GM21723 (cell line): Measurements from ENCODE around the gene PSMA1.
"Not testable (repeated sequence)": the region's sequence is repeated elsewhere in the genome, so short reads cannot be mapped to it uniquely, and the experiment has no call there.

Experiments
- ATAC-seq: cut with Tn5 transposase; IDR thresholded peaks from one replicate; pipeline ENCODE4 v1.9.1; 2021; ENCODE audit warnings: mild to moderate bottlenecking, moderate library complexity; ENCODE audit not compliant: unreplicated experiment

PSMA1 gene

DNA sequence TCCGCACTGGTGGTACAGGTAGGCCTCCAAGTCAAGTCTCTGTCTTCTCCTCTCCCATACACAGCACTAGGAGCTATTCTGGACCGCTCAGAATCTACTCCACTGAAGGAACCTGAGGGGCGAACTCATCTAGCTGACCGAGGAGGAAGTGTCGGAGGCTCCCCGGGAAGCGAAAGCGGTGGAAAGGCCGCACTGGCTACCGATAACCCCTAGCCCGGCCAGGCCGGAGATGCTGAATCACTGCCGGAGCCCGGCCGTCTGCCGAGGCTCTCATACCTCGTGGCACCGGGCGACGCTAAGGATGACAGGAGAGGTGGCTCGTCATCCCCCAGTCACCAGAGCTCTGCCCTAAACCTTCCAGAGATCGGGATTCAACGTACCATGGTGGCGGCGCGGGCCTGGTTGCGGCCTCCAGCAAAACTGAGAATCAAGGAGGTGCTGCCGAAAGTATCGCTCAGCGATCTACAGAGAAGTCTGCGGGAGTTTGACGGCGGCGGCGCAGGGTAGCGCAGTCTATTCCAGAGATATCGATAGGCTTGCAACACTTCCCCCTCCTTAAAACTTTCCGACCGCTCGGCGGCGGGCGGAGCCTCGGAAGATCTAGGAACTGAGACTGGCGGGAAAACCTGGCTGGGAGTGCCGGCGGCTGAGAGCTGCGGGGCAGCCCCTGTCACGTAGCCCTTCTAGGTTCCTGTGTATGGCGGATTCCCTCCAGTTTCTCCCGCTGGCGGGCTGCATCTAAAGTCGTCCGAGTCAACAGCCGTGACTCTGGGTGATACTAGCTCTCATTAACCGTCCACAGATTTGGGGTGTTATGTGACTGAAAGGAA lies at the start of gene PSMA1:
Gene PSMA1, minus strand, starts transcription at position 470 of the 830 bp plus-strand sequence. Its CDS starts 87 bp downstream, at position 383.
- peak; percentile 91 for ATAC-seq

DNA sequence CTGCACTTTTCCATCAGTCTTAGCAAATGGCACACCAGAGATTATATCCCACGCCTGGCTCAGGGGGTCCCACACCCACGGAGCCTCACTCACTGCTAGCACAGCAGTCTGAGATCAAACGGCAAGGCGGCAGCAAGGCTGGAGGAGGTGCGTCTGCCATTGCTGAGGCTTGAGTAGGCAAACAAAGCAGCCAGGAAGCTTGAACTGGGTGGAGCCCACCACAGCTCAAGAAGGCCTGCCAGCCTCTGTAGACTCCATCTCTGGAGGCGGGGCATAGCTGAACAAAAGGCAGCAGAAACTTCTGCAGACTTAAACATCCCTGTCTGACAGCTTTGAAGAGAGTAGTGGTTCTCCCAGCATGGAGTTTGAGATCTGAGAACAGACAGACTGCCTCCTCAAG lies 49.3 kb upstream of the PSMA1 start:
- not testable (repeated sequence) for ATAC-seq

DNA sequence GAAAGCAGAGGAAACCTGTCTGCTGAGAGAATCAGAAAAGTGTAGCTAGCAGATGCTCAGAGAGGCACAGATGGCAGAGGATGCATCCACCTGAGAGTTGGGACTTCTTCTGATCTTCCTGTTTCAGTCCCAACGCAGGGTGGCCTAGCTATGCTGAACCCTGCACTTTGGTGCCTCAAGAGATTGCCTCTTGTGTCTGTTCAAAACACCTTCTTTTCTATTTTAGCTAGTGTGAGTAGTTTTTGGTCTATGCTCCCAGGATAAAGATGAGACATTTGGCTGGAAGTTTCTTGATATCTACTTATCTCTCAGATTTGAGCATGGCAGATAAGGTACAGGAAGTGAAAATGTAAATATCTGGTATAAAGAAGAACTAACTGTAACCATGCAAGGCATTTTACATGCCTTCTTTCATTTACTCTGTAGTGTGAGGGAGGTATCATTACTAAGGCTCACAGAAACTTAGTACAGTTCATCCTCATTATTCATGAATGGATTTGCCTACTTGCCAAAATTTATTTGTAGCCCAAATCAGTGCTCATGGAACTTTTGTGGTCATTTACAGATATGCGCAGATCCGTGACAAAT lies 47.0 kb upstream of the PSMA1 start:
- no peak for ATAC-seq

DNA sequence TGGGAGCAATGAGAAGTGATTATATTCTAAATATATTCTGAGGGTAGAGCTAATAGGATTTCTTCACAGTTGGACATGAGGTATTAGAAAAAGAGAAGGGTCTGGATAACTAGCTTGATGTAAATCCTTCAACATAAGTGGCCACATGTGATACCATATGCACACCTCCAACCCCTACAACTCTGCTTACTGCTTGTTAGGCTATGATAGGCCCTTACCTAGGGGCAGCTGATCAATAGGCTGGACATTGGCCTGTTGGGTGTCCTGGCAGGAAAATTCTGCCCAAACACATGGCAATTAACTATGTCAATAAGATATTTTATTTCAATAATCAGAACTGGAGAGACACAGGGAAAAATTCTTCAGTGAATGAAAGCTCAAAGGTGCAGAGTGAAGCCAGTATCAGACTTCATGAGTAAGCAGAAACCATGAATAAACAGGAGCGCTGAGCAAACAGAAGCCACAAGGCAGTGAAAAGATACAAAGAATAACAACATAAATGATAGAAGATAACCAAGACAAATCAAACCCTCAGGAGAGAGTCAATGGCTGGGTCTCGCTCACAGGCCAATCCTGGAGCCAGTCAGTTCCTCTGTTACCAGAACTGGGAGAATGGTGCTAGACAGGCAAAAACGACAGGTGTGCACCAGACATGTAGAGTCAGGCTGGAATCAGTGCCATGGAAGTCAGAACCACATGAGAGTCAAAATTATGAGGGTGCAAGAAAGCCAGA lies 46.3 kb upstream of the PSMA1 start:
- ATAC-seq: no peak

DNA sequence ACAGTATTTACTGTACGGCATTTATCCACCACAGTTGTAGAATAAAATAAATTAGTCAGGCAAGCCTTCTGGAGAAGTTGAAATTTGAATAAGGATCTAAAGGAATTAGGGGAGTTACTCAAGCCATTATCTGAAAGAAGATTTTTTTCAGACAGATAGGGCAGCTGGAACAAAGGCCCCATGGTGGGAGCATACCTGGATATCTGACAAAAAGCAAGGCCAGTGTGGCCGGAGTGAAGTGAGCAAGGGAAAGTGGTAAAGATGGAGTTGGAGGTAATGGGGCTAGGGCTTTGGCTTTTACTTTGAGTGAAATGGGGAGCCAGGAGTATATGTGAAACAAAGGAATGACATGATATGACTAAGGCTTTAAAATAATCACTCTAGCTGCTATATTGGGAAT lies 45.7 kb upstream of the PSMA1 start:
- no peak for ATAC-seq

DNA sequence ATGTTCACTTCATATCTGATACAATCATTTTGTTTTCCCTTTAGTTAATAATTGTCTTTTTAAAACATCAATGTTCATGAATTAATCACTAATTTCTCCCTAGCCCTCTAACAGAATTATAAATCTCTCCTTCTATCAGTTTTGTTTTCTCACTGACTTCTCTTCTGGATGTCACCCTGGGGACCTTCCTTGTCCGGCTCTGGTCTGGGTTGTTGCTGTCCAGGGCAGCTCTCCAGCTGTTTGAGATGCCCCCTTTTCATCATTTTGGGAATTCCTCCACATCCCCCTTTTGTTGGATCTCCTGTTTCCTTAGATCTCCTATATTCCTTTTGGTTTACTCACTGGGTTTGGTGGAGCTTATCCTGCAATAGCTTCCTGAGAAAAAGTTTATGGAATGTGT lies 35.6 kb upstream of the PSMA1 start:
- no peak for ATAC-seq

DNA sequence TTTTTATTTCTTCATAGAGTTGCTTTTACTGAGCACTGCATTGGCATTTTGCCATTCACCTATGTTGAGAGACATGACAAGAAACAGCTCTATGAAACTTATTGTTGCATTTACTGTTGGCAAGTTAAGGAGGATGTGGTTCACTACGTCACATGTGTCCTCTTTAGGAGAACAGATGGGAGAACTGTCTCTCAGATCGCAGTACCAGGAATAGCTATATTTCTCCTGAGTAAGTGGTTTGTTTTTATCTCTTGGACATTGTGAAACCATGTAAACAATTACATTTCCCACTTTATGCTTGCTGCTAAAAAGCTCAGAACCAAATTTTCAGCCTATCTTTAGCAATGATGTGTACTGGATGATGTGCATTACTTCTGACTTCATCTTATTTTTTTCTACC lies 34.8 kb upstream of the PSMA1 start:
- peak; percentile 73 for ATAC-seq

DNA sequence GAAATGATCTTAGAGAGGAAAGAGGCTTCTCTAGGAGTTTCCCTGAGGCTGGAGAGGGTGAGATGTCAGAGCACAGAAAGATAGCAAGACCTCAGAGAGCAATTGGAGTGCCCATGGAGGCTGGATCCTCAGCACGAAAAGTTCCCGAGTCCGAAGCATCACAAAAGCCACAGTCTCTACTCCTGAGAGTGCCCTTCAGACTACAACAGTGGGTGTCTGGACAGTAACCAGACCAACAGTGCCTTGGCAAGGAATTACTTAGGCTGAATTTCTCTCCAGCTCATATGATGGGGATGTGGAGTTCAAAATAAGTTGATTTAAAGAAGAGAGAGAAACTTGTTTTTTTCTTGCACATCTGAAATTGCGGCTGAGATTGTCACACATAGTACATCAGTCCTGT lies 31.9 kb upstream of the PSMA1 start:
- ATAC-seq: no peak

DNA sequence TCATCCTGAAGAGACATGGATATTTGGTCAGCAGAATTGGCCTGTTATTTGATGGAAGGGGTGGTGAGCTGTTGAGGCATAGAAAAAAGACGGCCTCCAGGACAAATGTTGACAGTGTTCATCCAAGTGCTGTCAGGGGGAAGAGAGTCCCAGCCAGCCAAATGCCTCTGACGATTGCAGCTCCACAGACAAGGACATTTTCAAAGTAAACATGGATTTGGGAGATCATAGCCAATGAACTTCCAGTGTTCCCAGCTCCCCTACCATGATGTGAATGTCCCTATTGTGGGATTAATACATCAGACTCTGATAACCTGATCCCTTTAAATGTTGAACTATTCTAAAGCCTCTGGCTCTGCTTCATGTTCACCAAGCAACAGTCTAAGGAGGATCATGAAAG lies 31.2 kb upstream of the PSMA1 start:
- no peak for ATAC-seq

DNA sequence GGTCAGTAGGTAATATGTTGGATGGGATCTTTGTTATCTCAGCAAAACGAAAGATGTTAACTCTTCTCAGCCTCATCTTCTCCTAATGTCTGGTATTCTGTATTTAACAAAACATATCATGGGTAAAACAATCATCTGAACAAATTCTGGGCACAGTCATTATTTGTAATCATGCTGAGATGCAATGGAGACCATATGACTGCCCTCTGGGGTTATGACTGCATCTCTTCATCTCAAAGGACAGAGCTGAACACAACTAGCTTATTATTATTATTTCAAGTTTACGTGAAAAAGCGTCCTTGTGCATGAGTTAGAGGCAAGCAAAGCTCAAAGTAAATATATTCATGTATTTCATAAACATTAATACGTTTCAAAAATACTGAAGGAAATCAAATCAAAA lies 29.7 kb upstream of the PSMA1 start:
- ATAC-seq: no peak

DNA sequence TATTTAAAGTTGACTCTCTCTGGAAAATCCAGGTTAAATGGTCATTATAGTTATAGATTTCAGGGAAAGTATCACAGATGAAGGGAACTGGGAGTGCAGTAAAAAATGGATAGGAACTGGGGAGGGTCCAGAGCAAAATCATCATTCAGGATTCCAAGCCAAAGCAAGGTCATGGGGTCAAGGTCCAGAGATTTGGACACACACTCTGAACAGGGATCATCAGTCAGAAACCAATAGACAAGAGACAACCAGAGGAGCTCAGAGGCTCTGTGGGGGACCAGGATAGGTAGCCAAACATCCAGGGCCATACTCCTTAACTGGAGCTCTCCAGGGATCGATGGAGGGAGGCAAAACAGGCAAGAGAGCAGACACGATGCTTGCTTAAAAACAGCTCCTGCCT lies 27.3 kb upstream of the PSMA1 start:
- ATAC-seq: no peak

DNA sequence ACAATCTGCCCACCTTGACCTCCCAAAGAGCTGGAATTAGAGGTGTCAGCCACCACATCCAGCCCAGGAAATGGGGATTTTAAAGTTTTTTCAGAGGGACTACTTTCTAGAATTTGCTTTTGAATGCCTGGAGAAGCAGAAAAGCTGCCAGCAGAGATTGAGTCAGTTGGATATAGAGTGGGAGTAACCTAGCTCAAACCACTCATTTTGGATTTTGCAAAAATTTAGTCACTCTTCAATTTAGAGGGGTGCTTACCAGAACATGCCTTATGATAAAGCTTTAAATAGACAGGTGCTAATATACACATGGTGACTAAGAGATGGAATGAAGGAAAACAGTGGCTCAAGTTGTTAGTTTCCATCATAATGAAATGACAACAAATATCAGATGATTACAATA lies 26.5 kb upstream of the PSMA1 start:
- no peak for ATAC-seq

DNA sequence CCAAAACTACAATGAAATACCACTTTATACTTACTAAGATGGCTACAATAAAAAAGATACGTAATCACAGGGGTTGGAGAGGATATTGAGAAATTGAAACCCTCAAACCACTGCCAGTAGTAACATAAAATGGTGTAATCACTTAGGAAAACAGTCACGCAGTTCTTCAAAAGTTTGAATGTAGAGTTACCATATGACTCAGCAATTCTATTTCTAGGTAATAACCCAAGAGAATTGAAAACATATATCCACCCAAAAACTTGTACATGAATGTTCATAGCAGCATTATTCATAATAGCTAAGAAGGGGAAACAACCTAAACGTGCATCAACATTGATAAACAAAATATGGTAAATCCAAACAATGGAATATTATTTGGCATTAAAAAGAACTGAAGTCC lies 24.4 kb upstream of the PSMA1 start:
- peak; percentile 90 for ATAC-seq

DNA sequence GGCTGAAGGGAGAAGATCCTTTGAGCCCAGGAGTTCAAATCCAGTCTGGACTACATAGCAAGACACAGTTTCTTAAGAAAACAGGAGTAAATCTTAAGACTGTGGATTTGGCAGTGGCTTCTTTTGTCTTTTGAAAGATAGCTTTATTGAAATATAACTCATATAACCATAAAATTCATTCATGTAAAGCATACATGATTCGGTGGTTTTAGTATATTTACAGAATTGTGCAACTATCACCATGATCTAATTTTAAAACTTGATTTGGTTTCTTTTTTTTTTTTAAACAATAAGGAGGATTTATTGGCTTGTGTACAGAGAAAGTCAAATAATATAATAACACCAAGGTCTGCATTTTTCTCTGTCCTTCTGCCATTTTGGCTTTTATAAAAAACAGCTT lies 23.1 kb upstream of the PSMA1 start:
- ATAC-seq: no peak

DNA sequence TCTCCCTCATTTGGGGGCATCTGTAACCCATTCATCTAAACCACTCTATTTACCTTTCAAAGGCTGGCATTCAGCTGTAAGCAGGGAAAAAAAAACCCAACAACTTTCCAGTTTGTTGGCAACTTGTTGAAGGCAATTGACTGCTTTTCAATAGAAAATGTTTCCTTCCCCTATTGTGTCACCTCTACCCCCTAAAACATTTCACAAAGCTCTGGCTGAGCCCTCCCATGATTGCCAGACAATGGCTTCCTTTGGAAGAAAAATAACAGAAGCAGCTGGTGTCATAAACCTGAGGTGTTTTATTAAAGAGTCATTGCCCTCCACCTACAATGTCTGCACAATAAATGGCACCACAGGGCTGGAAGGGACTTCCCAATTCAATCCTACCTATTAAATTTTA lies 22.1 kb upstream of the PSMA1 start:
- ATAC-seq: no peak

DNA sequence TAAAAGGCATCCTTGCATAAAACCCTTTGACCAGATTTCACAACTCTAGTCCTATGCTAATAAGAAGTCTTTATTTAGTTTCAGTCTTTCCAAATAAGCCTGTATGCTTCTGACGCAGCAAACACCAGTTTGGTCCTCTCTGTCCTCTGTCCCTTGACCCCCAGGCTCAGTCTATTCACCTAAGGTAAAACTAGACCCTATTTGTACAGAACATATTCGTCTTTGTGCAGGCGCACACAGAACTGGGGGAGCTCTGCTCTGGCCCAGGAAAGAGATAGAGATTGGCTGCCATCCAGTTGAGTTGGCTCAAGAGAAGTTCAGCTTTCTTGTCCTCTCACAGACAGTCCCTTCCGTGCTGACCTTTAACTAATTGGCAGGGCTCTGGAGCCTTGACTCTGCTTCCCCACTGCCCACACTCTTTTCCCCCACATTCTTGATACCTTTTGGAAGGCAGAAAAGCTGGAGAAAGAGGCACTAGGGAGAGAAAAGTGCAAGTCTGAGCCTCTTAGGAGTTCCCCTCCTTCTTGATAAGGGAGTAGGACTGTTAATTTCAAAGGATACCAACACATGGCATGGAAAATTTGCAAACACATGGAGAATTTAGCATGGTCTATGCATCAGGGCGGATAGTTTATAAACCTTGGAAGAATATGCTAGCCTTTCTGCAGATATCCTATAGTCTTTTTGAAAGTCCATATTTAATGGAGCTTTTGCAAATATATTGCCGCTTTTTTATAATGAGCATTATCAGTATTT lies 21.2 kb upstream of the PSMA1 start:
- no peak for ATAC-seq

DNA sequence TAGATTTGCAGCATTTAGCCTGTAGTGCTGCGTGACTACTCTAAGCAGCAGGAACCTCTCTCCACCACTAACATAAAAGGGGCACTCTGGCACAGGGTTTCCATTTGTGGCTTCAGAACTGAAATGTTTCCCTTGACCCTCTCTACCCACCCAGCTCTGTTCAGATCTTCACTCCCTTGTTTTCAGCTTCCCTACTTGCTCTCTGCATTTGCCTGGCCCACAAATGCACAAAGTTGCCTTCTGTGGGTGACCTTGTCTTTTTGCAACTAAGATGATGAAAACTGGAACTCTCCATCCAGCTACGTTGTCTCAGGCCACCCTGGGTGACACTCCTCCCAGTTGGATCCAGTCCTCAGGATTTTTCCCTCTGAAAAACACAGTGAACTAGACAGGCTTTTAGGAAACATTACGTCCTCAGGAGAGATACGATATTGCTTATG lies 19.8 kb upstream of the PSMA1 start:
- ATAC-seq: no peak

DNA sequence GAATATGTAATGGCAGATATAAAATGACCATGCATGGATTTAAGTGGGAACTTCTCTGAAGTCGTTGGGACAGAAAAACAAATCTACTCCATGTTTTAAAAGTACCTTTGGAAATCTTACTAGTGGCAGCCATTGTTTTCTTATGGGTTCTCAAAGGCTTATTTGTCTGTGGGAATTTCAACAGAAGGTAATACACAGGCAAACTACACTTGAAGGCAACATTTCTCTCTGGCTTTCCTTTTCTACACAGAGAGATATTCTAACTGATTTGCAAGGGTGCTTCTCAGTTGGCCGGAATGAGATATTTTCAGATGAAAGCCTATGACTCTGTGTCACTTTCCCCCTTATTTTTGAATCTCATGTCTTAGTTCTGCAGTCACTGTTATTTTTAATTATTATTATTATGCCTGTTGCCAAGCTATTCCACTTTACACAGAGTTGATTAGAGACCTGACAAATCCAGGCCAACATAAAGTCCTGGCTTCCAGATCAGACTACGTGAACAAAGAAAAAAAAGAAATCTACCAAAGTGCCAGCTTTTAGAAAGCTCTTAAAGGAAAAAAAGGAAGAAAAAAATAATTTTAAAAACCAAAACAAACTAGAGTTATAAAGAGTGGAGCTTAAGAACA lies 18.9 kb upstream of the PSMA1 start:
- ATAC-seq: no peak

DNA sequence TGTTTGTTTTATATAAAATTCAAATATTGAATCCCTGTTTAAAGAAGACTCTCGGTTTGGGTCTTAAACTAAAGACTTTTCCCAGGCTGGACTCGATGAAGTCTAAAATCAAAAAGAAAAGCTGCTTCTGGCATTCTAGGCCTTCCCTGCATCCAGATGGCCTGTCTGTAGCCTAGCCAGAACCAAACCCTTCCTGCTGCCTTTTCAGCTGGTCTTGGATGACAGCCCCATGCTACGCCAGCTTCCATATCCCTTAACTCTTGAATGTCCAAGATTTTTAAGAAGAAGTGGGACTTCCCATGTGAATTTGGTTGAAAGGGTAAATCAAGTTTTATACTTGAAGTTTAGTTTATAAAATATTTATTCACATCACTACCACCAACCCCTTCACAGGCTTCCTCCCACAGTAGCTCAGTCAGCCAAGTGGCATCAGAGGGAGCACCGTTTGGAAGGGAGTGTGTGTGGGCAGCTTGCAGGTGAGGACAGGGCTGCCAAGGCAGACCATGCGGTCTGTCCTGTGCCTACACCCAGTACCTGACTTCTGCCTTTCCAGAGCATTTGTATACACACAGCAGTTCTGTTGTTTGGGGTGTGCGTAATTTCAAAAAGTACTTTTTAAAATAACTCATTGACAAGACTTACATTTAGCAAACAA lies 18.2 kb upstream of the PSMA1 start:
- ATAC-seq: no peak

DNA sequence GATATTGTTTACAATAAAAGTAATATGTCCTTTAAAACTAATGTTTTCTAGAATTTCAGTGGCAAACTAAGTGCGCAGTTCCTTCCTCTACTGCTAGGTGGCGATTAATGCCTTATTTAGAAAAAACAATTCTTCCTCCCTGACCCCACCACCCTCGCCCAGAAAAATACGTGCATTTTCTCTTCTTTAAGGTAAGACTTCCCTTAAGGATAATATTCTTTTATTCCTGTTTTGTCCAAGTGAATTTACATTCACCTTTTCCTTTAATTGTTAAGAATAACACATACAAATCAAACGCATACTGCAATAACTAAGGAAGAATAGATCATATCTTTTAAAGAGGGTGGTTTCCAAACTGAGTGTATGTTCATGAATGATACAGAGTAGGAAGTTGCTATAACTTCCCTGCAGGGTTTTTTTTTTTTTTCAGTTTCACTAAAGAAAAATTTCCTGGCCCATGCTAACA lies 17.0 kb upstream of the PSMA1 start:
- peak; percentile 69 for ATAC-seq
